Dendritic cell treated with granulocyte-macrophage colony-stimulating factor and Interleukin-4, amounts not matched to agents 40 ng/mL and 50 ng/mL, for 4 days (primary cell): ENCODE measurements around the gene SFXN5.

Experiments
- H3K27ac Mint-ChIP-seq: one replicate; pipeline ENCODE4 v1.8.0; 2022; ENCODE audit warnings: mild to moderate bottlenecking, mixed read lengths
- H3K27me3 Mint-ChIP-seq: one replicate; pipeline ENCODE4 v1.8.0; 2022; ENCODE audit warnings: mild to moderate bottlenecking, mixed read lengths
- H3K36me3 Mint-ChIP-seq: one replicate; pipeline ENCODE4 v1.8.0; 2022; ENCODE audit warnings: low read depth, mixed read lengths
- H3K4me1 Mint-ChIP-seq: one replicate; pipeline ENCODE4 v1.8.0; 2022; ENCODE audit warnings: low read depth, mixed read lengths
- H3K4me3 Mint-ChIP-seq: one replicate; pipeline ENCODE4 v1.8.0; 2022; ENCODE audit warnings: mild to moderate bottlenecking, moderate library complexity, mixed read lengths
- H3K9me3 Mint-ChIP-seq: one replicate; pipeline ENCODE4 v1.8.0; 2022; ENCODE audit warnings: mixed read lengths
- intact Hi-C: fragments of 100-400 bp; cut with micrococcal nuclease; formaldehyde crosslinking; loops from one replicate; pipeline ENCODE4 v1.15.0; 2022

SFXN5 gene

GRCh38 chr2:72940361-72940760 lies 131.2 kb downstream of the SFXN5 start:
- Mint-ChIP-seq H3K4me1 (peaks cover 9% of the 10 kb centered on the region), H3K27me3 (peaks cover 8% of the 10 kb centered on the region), H3K36me3 (peaks cover 52% of the 10 kb centered on the region), H3K4me3 (no peak overlapping the region), H3K9me3 (no peaks in the 10 kb centered on the region), H3K27ac (no peak overlapping the region)
- intact Hi-C loops, result no loop called here

GRCh38 chr2:72938455-72938854 lies 133.1 kb downstream of the SFXN5 start:
- Mint-ChIP-seq H3K27ac (no peak overlapping the region), H3K4me3 (no peak overlapping the region), H3K4me1 (peaks cover 7% of the 10 kb centered on the region), H3K27me3 (peaks cover 18% of the 10 kb centered on the region), H3K36me3 (peaks cover 33% of the 10 kb centered on the region), H3K9me3 (no peaks in the 10 kb centered on the region)
- intact Hi-C loops, result no loop called here

- H3K27me3 Mint-ChIP-seq, result peaks cover 24% of the 10 kb centered on the region
- H3K4me1 Mint-ChIP-seq, result no peaks in the 10 kb centered on the region
- no peaks in the 10 kb centered on the region for H3K9me3 Mint-ChIP-seq
- H3K4me3 Mint-ChIP-seq, result no peak overlapping the region
- H3K27ac Mint-ChIP-seq, result no peak overlapping the region
- peaks cover 21% of the 10 kb centered on the region for H3K36me3 Mint-ChIP-seq
- intact Hi-C loops, result no loop called here
Measured at GRCh38 chr2:72937356-72937669, 134.2 kb downstream of the SFXN5 start.

- no peaks in the 10 kb centered on the region for H3K9me3 Mint-ChIP-seq
- H3K36me3 Mint-ChIP-seq, result peaks cover 16% of the 10 kb centered on the region
- intact Hi-C loops, result no loop called here
- no peak overlapping the region for H3K4me3 Mint-ChIP-seq
- no peak overlapping the region for H3K27ac Mint-ChIP-seq
- H3K27me3 Mint-ChIP-seq, result peaks cover 28% of the 10 kb centered on the region
- H3K4me1 Mint-ChIP-seq, result no peaks in the 10 kb centered on the region
Measured at GRCh38 chr2:72936660-72937355, 134.7 kb downstream of the SFXN5 start.

GRCh38 chr2:72935611-72935957 lies 135.9 kb downstream of the SFXN5 start:
- H3K9me3 Mint-ChIP-seq, result no peaks in the 10 kb centered on the region
- intact Hi-C loops, result no loop called here
- no peak overlapping the region for H3K4me3 Mint-ChIP-seq
- peaks cover 37% of the 10 kb centered on the region for H3K27me3 Mint-ChIP-seq
- H3K36me3 Mint-ChIP-seq, result peaks cover 12% of the 10 kb centered on the region
- no peak overlapping the region for H3K27ac Mint-ChIP-seq
- no peaks in the 10 kb centered on the region for H3K4me1 Mint-ChIP-seq

- Mint-ChIP-seq H3K9me3 (no peaks in the 10 kb centered on the region), H3K27ac (no peak overlapping the region)
Measured at GRCh38 chr2:72934683-72935610, 136.6 kb downstream of the SFXN5 start.

GRCh38 chr2:72933646-72934151 lies 137.8 kb downstream of the SFXN5 start:
- no peaks in the 10 kb centered on the region for H3K36me3 Mint-ChIP-seq
- H3K9me3 Mint-ChIP-seq, result no peaks in the 10 kb centered on the region
- H3K27me3 Mint-ChIP-seq, result peaks cover 36% of the 10 kb centered on the region
- no peak overlapping the region for H3K4me3 Mint-ChIP-seq
- no peaks in the 10 kb centered on the region for H3K4me1 Mint-ChIP-seq
- H3K27ac Mint-ChIP-seq, result no peak overlapping the region
- intact Hi-C loops, result no loop called here

More at GRCh38 chr2:72934683-72935610, 136.6 kb downstream of the SFXN5 start:
- peaks cover 6% of the 10 kb centered on the region for H3K36me3 Mint-ChIP-seq
- H3K4me1 Mint-ChIP-seq, result no peaks in the 10 kb centered on the region
- intact Hi-C loops, result no loop called here
- H3K4me3 Mint-ChIP-seq, result no peak overlapping the region
- peaks cover 37% of the 10 kb centered on the region for H3K27me3 Mint-ChIP-seq

- intact Hi-C loops, result no loop called here
- H3K9me3 Mint-ChIP-seq, result no peaks in the 10 kb centered on the region
- H3K4me3 Mint-ChIP-seq, result no peak overlapping the region
- H3K36me3 Mint-ChIP-seq, result no peaks in the 10 kb centered on the region
- H3K27ac Mint-ChIP-seq, result no peak overlapping the region
- H3K4me1 Mint-ChIP-seq, result no peaks in the 10 kb centered on the region
- H3K27me3 Mint-ChIP-seq, result peaks cover 35% of the 10 kb centered on the region
Measured at GRCh38 chr2:72933207-72933606, 138.3 kb downstream of the SFXN5 start.

- no peak overlapping the region for H3K27ac Mint-ChIP-seq
- H3K9me3 Mint-ChIP-seq, result no peaks in the 10 kb centered on the region
- H3K4me1 Mint-ChIP-seq, result no peaks in the 10 kb centered on the region
- peaks cover 33% of the 10 kb centered on the region for H3K27me3 Mint-ChIP-seq
- intact Hi-C loops, result no loop called here
- H3K36me3 Mint-ChIP-seq, result no peaks in the 10 kb centered on the region
- H3K4me3 Mint-ChIP-seq, result no peak overlapping the region
Measured at GRCh38 chr2:72932805-72933204, 138.7 kb downstream of the SFXN5 start.

GRCh38 chr2:72932045-72932740 lies 139.3 kb downstream of the SFXN5 start:
- peaks cover 33% of the 10 kb centered on the region for H3K27me3 Mint-ChIP-seq
- H3K9me3 Mint-ChIP-seq, result no peaks in the 10 kb centered on the region
- H3K27ac Mint-ChIP-seq, result no peak overlapping the region
- intact Hi-C loops, result no loop called here
- no peak overlapping the region for H3K4me3 Mint-ChIP-seq
- H3K36me3 Mint-ChIP-seq, result no peaks in the 10 kb centered on the region
- no peaks in the 10 kb centered on the region for H3K4me1 Mint-ChIP-seq

- H3K27ac Mint-ChIP-seq, result no peak overlapping the region
- no peak overlapping the region for H3K4me3 Mint-ChIP-seq
- no peaks in the 10 kb centered on the region for H3K9me3 Mint-ChIP-seq
- H3K27me3 Mint-ChIP-seq, result peaks cover 33% of the 10 kb centered on the region
- H3K4me1 Mint-ChIP-seq, result no peaks in the 10 kb centered on the region
- no peaks in the 10 kb centered on the region for H3K36me3 Mint-ChIP-seq
- intact Hi-C loops, result no loop called here
Measured at GRCh38 chr2:72931280-72931910, 140.1 kb downstream of the SFXN5 start.

- Mint-ChIP-seq H3K27ac (no peak overlapping the region), H3K36me3 (no peaks in the 10 kb centered on the region), H3K9me3 (no peaks in the 10 kb centered on the region), H3K27me3 (peaks cover 39% of the 10 kb centered on the region), H3K4me1 (peaks cover 3% of the 10 kb centered on the region), H3K4me3 (no peak overlapping the region)
- intact Hi-C loops, result no loop called here
Measured at GRCh38 chr2:72929010-72929409, 142.5 kb downstream of the SFXN5 start.

GRCh38 chr2:72927619-72928550 lies 143.6 kb downstream of the SFXN5 start:
- intact Hi-C loops, result no loop called here
- Mint-ChIP-seq H3K27ac (no peak overlapping the region), H3K9me3 (no peaks in the 10 kb centered on the region), H3K36me3 (no peaks in the 10 kb centered on the region), H3K4me3 (no peak overlapping the region), H3K4me1 (peaks cover 8% of the 10 kb centered on the region), H3K27me3 (peaks cover 44% of the 10 kb centered on the region)
